ENCODE data around the gene SH2D3A. TPM values are rescaled to one million over a fixed set of nuclear protein-coding genes. Genes with fewer than 3 reads are reported as not detected.
"Not testable (repeated sequence)": the region's sequence is repeated elsewhere in the genome, so short reads cannot be mapped to it uniquely, and the experiment has no call there.

The SH2D3A gene
- total RNA-seq, 1 donor from 2014 or later: 10.4 TPM

GRCh38 chr19:6754653-6755463 lies 12.4 kb downstream of the SH2D3A start:
- no peak for DNase-seq

GRCh38 chr19:6754136-6754535 lies 13.1 kb downstream of the SH2D3A start:
- no peak for DNase-seq

- no peak for DNase-seq
Measured at GRCh38 chr19:6753178-6754031, 13.8 kb downstream of the SH2D3A start.

GRCh38 chr19:6752256-6753177 lies 14.7 kb downstream of the SH2D3A start:
- DNase-seq: no peak

GRCh38 chr19:6751189-6751588 lies 16.0 kb downstream of the SH2D3A start:
- DNase-seq: no peak

- DNase-seq: peak; percentile 45
Measured at GRCh38 chr19:6750062-6750461, 17.2 kb downstream of the SH2D3A start.

- not testable (repeated sequence) for DNase-seq
Measured at GRCh38 chr19:6748543-6748942, 18.7 kb downstream of the SH2D3A start.

- DNase-seq: no peak
Measured at GRCh38 chr19:6745965-6746364, 21.3 kb downstream of the SH2D3A start.

GRCh38 chr19:6744381-6745301 lies 22.6 kb downstream of the SH2D3A start:
- DNase-seq: no peak

- no peak for DNase-seq
Measured at GRCh38 chr19:6743714-6744380, 23.4 kb downstream of the SH2D3A start.

- DNase-seq: no peak
Measured at GRCh38 chr19:6743066-6743465, 24.2 kb downstream of the SH2D3A start.

- peak; percentile 31 for DNase-seq
Measured at GRCh38 chr19:6740589-6741343, 26.5 kb downstream of the SH2D3A start.

- no peak for DNase-seq
Measured at GRCh38 chr19:6739883-6740588, 27.2 kb downstream of the SH2D3A start.

GRCh38 chr19:6739390-6739882 lies 27.8 kb downstream of the SH2D3A start, which contains the start of gene TRIP10:
Gene TRIP10, plus strand, starts transcription at chr19:6739680. Its CDS starts 82 bp downstream, at chr19:6739762.
- peak; percentile 84 for DNase-seq

GRCh38 chr19:6738787-6739389 lies 28.3 kb downstream of the SH2D3A start:
- no peak for DNase-seq

- peak; percentile 74 for DNase-seq
Measured at GRCh38 chr19:6737873-6738786, 29.1 kb downstream of the SH2D3A start.

GRCh38 chr19:6737284-6737872 lies 29.9 kb downstream of the SH2D3A start, which contains the start of gene GPR108:
Gene GPR108, minus strand, starts transcription at chr19:6737580. Its CDS starts 4 bp downstream, at chr19:6737576.
- DNase-seq: peak; percentile 100

Data from skin of body (tissue), 2 donors.